MM.1S (cell line): Measurements from ENCODE around the gene PPBP.

ENCODE experiments used
- DNase-seq: peaks from one replicate; pipeline ENCODE4 v3.0.0-alpha.2; 2015
- H2AFZ ChIP-seq: fragments of 300-600 bp; sonication (generic); 2 replicates; pipeline ENCODE4 v1.6.0; 2016; ENCODE audit warnings: antibody characterized with exemption, low read length
- H3F3A ChIP-seq: fragments of 300-600 bp; sonication (generic); 2 replicates; pipeline ENCODE4 v1.6.1; 2016; ENCODE audit warnings: mild to moderate bottlenecking, antibody characterized with exemption, low read length, moderate library complexity, mixed read lengths; ENCODE audit not compliant: insufficient read depth
- H3K27ac ChIP-seq: fragments of 300-600 bp; sonication (generic); 2 replicates; pipeline ENCODE4 v1.5.1; 2016; ENCODE audit warnings: mild to moderate bottlenecking, low read length
- H3K27me3 ChIP-seq: fragments of 300-600 bp; sonication (generic); replicated peaks from 2 replicates; pipeline ENCODE4 v1.6.0; 2016; ENCODE audit warnings: low read length; ENCODE audit not compliant: insufficient read depth
- H3K36me3 ChIP-seq: fragments of 300-600 bp; sonication (generic); replicated peaks from 2 replicates; pipeline ENCODE4 v1.6.1; 2016; ENCODE audit warnings: mild to moderate bottlenecking, low read length, mixed read lengths; ENCODE audit not compliant: insufficient read depth
- H3K4me1 ChIP-seq: fragments of 300-600 bp; sonication (generic); 2 replicates; pipeline ENCODE4 v1.6.1; 2016; ENCODE audit warnings: low read length, mixed read lengths
- H3K4me2 ChIP-seq: fragments of 300-600 bp; sonication (generic); 2 replicates; pipeline ENCODE4 v1.6.0; 2016; ENCODE audit warnings: low read depth, low read length
- H3K4me3 ChIP-seq: fragments of 300-600 bp; sonication (generic); 2 replicates; pipeline ENCODE4 v1.5.1; 2016; ENCODE audit warnings: low read length, mixed read lengths
- H3K79me2 ChIP-seq: fragments of 300-600 bp; sonication (generic); 2 replicates; pipeline ENCODE4 v1.6.1; 2016; ENCODE audit warnings: mixed run types, low read length, mixed read lengths
- H3K9ac ChIP-seq: fragments of 300-600 bp; sonication (generic); 2 replicates; pipeline ENCODE4 v1.6.1; 2016; ENCODE audit warnings: low read length, mixed read lengths
- H3K9me2 ChIP-seq: fragments of 300-600 bp; sonication (generic); replicated peaks from 2 replicates; pipeline ENCODE4 v1.6.1; 2016; ENCODE audit warnings: mild to moderate bottlenecking, low read length, mixed read lengths; ENCODE audit not compliant: insufficient read depth
- H3K9me3 ChIP-seq: fragments of 300-600 bp; sonication (generic); replicated peaks from 2 replicates; pipeline ENCODE4 v1.6.1; 2016; ENCODE audit warnings: mild to moderate bottlenecking, low read length, mixed read lengths; ENCODE audit not compliant: insufficient read depth
- H4K20me1 ChIP-seq: fragments of 300-600 bp; sonication (generic); 2 replicates; pipeline ENCODE4 v1.6.1; 2016; ENCODE audit warnings: mild to moderate bottlenecking, low read length, moderate library complexity, mixed read lengths; ENCODE audit not compliant: insufficient read depth
- CTCF ChIP-seq: fragments of 300-600 bp; sonication (generic); IDR thresholded peaks from 2 replicates; pipeline ENCODE4 v1.5.1; 2016; ENCODE audit warnings: antibody characterized with exemption, low read length, mixed read lengths
- EZH2 ChIP-seq: fragments of 300-600 bp; sonication (generic); optimal IDR thresholded peaks from 2 replicates; pipeline ENCODE3; 2017; ENCODE audit warnings: low read depth, mild to moderate bottlenecking, antibody characterized with exemption, low read length, mixed read lengths
- EZH2phosphoT487 ChIP-seq: fragments of 300-600 bp; sonication (generic); IDR thresholded peaks from 2 replicates; pipeline ENCODE4 v1.6.1; 2018; ENCODE audit warnings: antibody characterized with exemption, low read length

The PPBP gene

GRCh38 chr4:73974352-73974751 lies 13.6 kb downstream of the PPBP start:
- no peak for DNase-seq
- Histone ChIP-seq H3F3A (no peaks in the 10 kb centered on the region), H3K27me3 (no peaks in the 10 kb centered on the region), H4K20me1 (no peaks in the 10 kb centered on the region), H3K9me2 (no peaks in the 10 kb centered on the region), H3K4me3 (no peak overlapping the region), H3K9me3 (no peaks in the 10 kb centered on the region), H3K79me2 (no peaks in the 10 kb centered on the region), H3K36me3 (no peaks in the 10 kb centered on the region), H2AFZ (no peak overlapping the region), H3K9ac (no peak overlapping the region), H3K4me2 (no peak overlapping the region), H3K4me1 (no peaks in the 10 kb centered on the region), H3K27ac (no peak overlapping the region)
- TF ChIP-seq CTCF (no peak), EZH2phosphoT487 (no peak), EZH2 (no peak)

- no peak overlapping the region for H3K4me2 ChIP-seq
- no peaks in the 10 kb centered on the region for H3K9me2 ChIP-seq
- no peaks in the 10 kb centered on the region for H3K36me3 ChIP-seq
- H4K20me1 ChIP-seq, result no peaks in the 10 kb centered on the region
- H3K27me3 ChIP-seq, result no peaks in the 10 kb centered on the region
- H3F3A ChIP-seq, result no peaks in the 10 kb centered on the region
- H2AFZ ChIP-seq, result no peak overlapping the region
- H3K4me3 ChIP-seq, result no peak overlapping the region
- H3K4me1 ChIP-seq, result no peaks in the 10 kb centered on the region
- H3K79me2 ChIP-seq, result no peaks in the 10 kb centered on the region
- no peaks in the 10 kb centered on the region for H3K9me3 ChIP-seq
- H3K9ac ChIP-seq, result no peak overlapping the region
- DNase-seq, result no peak
- no peak for TF ChIP-seq EZH2phosphoT487
- TF ChIP-seq EZH2, result no peak
- no peak for TF ChIP-seq CTCF
- no peak overlapping the region for H3K27ac ChIP-seq
Observed at GRCh38 chr4:73970945-73971344, 17.0 kb downstream of the PPBP start.

GRCh38 chr4:73970011-73970410 lies 18.0 kb downstream of the PPBP start:
- no peak for DNase-seq
- Histone ChIP-seq H2AFZ (no peak overlapping the region), H3K4me1 (no peaks in the 10 kb centered on the region), H3K27me3 (no peaks in the 10 kb centered on the region), H3K4me2 (no peak overlapping the region), H3K9me2 (no peaks in the 10 kb centered on the region), H3F3A (no peaks in the 10 kb centered on the region), H3K79me2 (no peaks in the 10 kb centered on the region), H3K9ac (no peak overlapping the region), H3K4me3 (no peak overlapping the region), H3K27ac (no peak overlapping the region), H3K36me3 (no peaks in the 10 kb centered on the region), H3K9me3 (no peaks in the 10 kb centered on the region), H4K20me1 (no peaks in the 10 kb centered on the region)
- TF ChIP-seq CTCF (no peak), EZH2phosphoT487 (no peak), EZH2 (no peak)

GRCh38 chr4:73967866-73968265 lies 20.1 kb downstream of the PPBP start:
- Histone ChIP-seq H3K4me1 (no peaks in the 10 kb centered on the region), H3K4me2 (no peak overlapping the region), H3K36me3 (no peaks in the 10 kb centered on the region), H3K9ac (no peak overlapping the region), H3K9me3 (no peaks in the 10 kb centered on the region), H3F3A (no peaks in the 10 kb centered on the region), H4K20me1 (no peaks in the 10 kb centered on the region), H3K9me2 (no peaks in the 10 kb centered on the region), H3K27ac (no peak overlapping the region), H3K4me3 (no peak overlapping the region), H3K79me2 (no peaks in the 10 kb centered on the region), H3K27me3 (no peaks in the 10 kb centered on the region), H2AFZ (no peak overlapping the region)
- no peak for DNase-seq
- no peak for TF ChIP-seq EZH2
- no peak for TF ChIP-seq EZH2phosphoT487
- TF ChIP-seq CTCF, result no peak
